ENCODE results near the gene HYAL3. TPM values are rescaled to one million over a fixed set of nuclear protein-coding genes. Genes with fewer than 3 reads are reported as not detected.

Gene HYAL3
- total RNA-seq, 2 donors from 2014 or later = 0.99 to 2.3 TPM

DNA sequence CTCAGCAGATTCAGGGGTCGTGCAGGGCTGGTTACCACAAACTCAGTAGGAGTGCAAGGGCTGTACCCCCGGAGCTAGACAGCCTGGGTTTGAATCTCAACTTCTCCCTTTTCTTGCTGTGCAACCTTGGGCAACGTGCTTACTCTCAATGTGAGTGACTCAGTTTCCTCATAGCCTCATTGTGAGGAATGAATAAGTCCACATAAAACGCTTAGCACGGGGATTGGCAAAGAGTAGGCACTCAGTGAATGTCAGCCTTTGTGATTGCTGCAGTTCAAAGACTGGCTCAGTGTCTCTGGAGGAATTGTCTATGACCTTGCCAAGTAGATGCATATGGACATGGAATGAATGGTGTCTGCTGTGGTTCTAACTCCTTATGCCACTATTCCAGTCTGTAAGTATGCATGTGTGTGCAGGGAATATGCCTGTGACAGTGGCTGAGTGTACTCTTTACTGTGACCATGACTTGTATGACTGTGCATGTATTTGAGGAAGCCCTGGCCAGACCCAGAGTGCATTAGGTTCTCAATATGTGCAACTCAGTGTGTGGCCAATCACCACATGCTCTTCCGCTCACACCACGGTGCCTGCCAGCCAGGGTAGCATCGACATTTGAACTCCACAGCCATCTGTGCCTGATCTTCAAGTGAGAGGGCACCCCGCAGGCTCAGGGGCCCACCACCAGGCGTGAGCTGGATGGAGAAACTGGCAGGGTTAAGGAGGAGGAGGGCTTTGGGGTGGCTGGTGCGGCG lies 900 bp upstream of the HYAL3 start:
- Histone ChIP-seq H3K36me3 (replicated peaks in 1 of 2; ENCODE audit: insufficient read depth in 1 of 2, low read depth in 2 of 2) (no peaks in the 10 kb centered on the region), H3K27ac (peak overlapping the region; percentile 65 to 91 (median 85)), H3K9me3 (no peaks in the 10 kb centered on the region), H3K4me1 (peaks cover 58% of the 10 kb centered on the region), H3K4me3 (no peak overlapping the region), H3K27me3 (no peaks in the 10 kb centered on the region)
- TF ChIP-seq POLR2A (IDR thresholded peaks at IDR 0.05) = no peak
- TF ChIP-seq, protein P1, sequence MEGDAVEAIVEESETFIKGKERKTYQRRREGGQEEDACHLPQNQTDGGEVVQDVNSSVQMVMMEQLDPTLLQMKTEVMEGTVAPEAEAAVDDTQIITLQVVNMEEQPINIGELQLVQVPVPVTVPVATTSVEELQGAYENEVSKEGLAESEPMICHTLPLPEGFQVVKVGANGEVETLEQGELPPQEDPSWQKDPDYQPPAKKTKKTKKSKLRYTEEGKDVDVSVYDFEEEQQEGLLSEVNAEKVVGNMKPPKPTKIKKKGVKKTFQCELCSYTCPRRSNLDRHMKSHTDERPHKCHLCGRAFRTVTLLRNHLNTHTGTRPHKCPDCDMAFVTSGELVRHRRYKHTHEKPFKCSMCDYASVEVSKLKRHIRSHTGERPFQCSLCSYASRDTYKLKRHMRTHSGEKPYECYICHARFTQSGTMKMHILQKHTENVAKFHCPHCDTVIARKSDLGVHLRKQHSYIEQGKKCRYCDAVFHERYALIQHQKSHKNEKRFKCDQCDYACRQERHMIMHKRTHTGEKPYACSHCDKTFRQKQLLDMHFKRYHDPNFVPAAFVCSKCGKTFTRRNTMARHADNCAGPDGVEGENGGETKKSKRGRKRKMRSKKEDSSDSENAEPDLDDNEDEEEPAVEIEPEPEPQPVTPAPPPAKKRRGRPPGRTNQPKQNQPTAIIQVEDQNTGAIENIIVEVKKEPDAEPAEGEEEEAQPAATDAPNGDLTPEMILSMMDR (IDR thresholded peaks at IDR 0.05) = no peak
- ATAC-seq = no peak
- DNase-seq = peak in 2 of 4 donors; percentile 38 to 60
- intact Hi-C loops (cut with DNase I) = no loop called here
- 29 to 46% methylated on average over 7 to 12 of the region's 12 CpGs for WGBS, 2 donors

DNA sequence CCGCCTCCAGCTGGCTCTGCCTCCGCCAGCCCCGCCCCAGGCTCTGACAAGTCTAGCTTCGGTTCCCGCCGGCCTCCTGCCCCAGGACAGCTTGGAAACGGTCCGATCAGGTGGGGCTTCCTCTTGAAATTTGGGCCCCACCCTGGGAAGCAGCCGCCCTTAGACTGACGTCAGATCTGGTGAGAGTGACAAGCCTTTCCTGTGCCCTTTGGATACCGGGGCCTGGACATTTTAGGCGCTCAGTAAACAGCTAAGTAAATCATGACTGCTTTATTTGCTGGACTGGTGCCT lies 378 bp upstream of the HYAL3 start:
- no peak for DNase-seq
- H3K27me3 ChIP-seq = no peaks in the 10 kb centered on the region
- H3K4me1 ChIP-seq = peaks cover 58% of the 10 kb centered on the region
- H3K4me3 ChIP-seq = no peak overlapping the region
- no peak for ATAC-seq
- WGBS, 2 donors = 0% methylated on average over 2 to 12 of the region's 12 CpGs
- H3K36me3 ChIP-seq (replicated peaks in 1 of 2; ENCODE audit: insufficient read depth in 1 of 2, low read depth in 2 of 2) = no peaks in the 10 kb centered on the region
- TF ChIP-seq POLR2A (IDR thresholded peaks at IDR 0.05) = no peak
- TF ChIP-seq, protein P1 (IDR thresholded peaks at IDR 0.05) = no peak
- peak overlapping the region; percentile 65 to 91 (median 85) for H3K27ac ChIP-seq
- intact Hi-C loops (cut with DNase I) = no loop called here
- no peaks in the 10 kb centered on the region for H3K9me3 ChIP-seq

DNA sequence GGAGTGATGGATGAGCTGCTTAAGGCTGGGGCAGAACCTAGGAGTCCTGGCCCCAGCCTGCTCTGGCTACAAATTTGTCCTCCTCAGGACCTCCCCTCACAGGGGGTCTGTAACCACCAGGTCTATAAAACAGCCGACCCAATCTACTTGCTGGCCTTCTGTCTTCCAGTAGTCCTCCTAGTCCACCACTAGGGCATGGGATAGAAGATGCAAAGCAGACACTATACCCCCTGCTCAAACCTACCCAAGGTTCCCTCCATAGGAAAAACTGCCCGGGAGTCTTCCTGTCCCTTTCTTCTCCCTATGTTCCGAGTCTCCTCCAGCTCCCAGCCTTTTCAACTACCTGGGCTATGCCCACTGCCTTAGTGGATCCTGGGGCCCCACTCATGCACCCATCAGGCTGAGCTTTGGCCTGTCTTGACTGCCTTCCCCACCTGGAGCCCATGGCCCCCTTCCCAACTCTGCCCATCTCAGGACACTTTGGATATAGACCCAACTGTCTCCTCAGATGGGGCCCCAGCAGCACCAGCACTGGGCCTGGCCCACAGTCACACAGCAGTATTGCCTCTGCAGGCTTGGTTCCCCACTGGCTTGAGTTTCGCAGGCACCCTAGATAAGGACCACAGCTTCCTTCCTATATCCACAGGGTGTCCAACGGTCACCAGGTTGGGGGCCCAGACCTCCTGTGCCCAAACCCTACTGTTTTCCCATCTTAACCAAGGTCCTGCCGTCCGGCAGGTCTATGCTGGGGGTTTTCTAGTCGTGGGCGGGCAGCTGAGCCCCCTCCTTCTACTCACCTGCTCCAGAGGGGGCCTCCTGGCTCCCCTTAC lies 1.1 kb downstream of the HYAL3 start:
- WGBS, 2 donors = 42 to 59% methylated on average over 9 of the region's 9 CpGs
- Histone ChIP-seq H3K9me3 (no peaks in the 10 kb centered on the region), H3K27ac (peak overlapping the region; percentile 77 to 91 (median 81)), H3K36me3 (replicated peaks in 1 of 2; ENCODE audit: insufficient read depth in 1 of 2, low read depth in 2 of 2) (no peaks in the 10 kb centered on the region), H3K4me3 (no peak overlapping the region), H3K4me1 (peaks cover 56% of the 10 kb centered on the region), H3K27me3 (no peaks in the 10 kb centered on the region)
- TF ChIP-seq POLR2A (IDR thresholded peaks at IDR 0.05) = no peak
- TF ChIP-seq, protein P1 (IDR thresholded peaks at IDR 0.05) = no peak
- no peak for ATAC-seq
- peak in 1 of 4 donors; percentile 17 for DNase-seq
- intact Hi-C loops (cut with DNase I) = no loop called here

DNA sequence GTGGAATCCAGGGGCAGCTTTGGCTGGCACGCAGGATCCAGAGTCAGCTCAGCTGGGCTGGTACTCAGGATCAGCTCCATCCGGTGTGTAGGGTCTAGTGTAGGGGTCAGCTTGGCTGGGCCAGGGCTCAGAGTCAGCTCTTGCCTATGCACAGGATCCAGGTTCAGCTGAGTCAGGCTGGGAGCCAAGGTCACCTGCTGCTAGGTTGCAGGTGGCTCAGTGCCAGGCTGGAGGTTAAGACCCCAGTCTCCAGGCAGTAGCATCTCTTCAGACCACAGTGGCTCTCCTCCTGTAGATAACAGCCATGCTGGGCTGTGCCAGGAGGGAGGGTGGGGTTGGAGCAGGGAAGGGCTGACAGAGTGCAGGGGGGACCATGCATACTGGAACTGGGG lies 1.8 kb downstream of the HYAL3 start:
- Histone ChIP-seq H3K4me3 (no peak overlapping the region), H3K4me1 (peaks cover 56% of the 10 kb centered on the region), H3K36me3 (replicated peaks in 1 of 2; ENCODE audit: insufficient read depth in 1 of 2, low read depth in 2 of 2) (no peaks in the 10 kb centered on the region), H3K9me3 (no peaks in the 10 kb centered on the region), H3K27me3 (no peaks in the 10 kb centered on the region), H3K27ac (peak overlapping the region in 1 of 4 donors; percentile 91)
- 71% methylated on average over 2 of the region's 2 CpGs; no CpG with 5 or more reads in 1 of the 2 donors for WGBS, 2 donors
- intact Hi-C loops (cut with DNase I) = no loop called here
- no peak for TF ChIP-seq POLR2A (IDR thresholded peaks at IDR 0.05)
- TF ChIP-seq, protein P1 (IDR thresholded peaks at IDR 0.05) = no peak
- DNase-seq (peak in 2 of 4 donors; percentile 12 to 45), ATAC-seq (no peak)
